Cardiac septum (tissue), 1 donor: ENCODE data around the gene MRAS. TPM values are rescaled to one million over a fixed set of nuclear protein-coding genes. Genes with fewer than 3 reads are reported as not detected.
A peak's percentile ranks its signal among the peaks of the same experiment; 100 is the strongest.

ENCODE experiments used
- DNase-seq: peaks from one replicate; pipeline ENCODE4 v3.0.0-alpha.2; 2020; ENCODE audit warnings: low spot score
- intact Hi-C: fragments of 100-400 bp; cut with DNase I; formaldehyde crosslinking; loops from one replicate; pipeline ENCODE4 v1.14.0; 2022
- total RNA-seq: library from RNA; stranded (reverse); fragmentation: NEBNext Ultra II Directional; extraction: Animal tissue kit (Norgen Biotek cat#: 25700); gene quantifications from one replicate; pipeline ENCODE4 v1.2.1, GENCODE V29; 2021
- donor health status: DM: no; HTN: no; CAD: no.

MRAS gene
- total RNA-seq, 1 donor from 2014 or later: 327 TPM

GRCh38 chr3:138434276-138434874 is 86.0 kb downstream of the MRAS start, which contains the start of gene ESYT3:
TSS of gene ESYT3 (plus strand) at chr3:138434616. CDS start at chr3:138434799, 183 bp downstream.
- peak; percentile 75 for DNase-seq
- intact Hi-C loops: no loop called here

- intact Hi-C loops: no loop called here
Observed at GRCh38 chr3:138434875-138435772, 86.7 kb downstream of the MRAS start.

GRCh38 chr3:138435840-138436239 is 87.5 kb downstream of the MRAS start:
- intact Hi-C loops: no loop called here

More at GRCh38 chr3:138434875-138435772, 86.7 kb downstream of the MRAS start:
- DNase-seq: peak; percentile 70

GRCh38 chr3:138437281-138437680 is 88.9 kb downstream of the MRAS start:
- intact Hi-C loops: no loop called here
- peak; percentile 68 for DNase-seq

More at GRCh38 chr3:138435840-138436239, 87.5 kb downstream of the MRAS start:
- DNase-seq: no peak

- intact Hi-C loops: no loop called here
- peak; percentile 51 for DNase-seq
Observed at GRCh38 chr3:138438896-138439295, 90.5 kb downstream of the MRAS start.

- peak; percentile 4 for DNase-seq
- intact Hi-C loops: no loop called here
Observed at GRCh38 chr3:138439646-138440045, 91.3 kb downstream of the MRAS start.

- peak; percentile 74 for DNase-seq
- intact Hi-C loops: no loop called here
Observed at GRCh38 chr3:138440121-138440521, 91.7 kb downstream of the MRAS start.

- intact Hi-C loops: no loop called here
- no peak for DNase-seq
Observed at GRCh38 chr3:138440596-138440995, 92.2 kb downstream of the MRAS start.

GRCh38 chr3:138441256-138441655 is 92.9 kb downstream of the MRAS start:
- intact Hi-C loops: no loop called here
- DNase-seq: peak; percentile 46

GRCh38 chr3:138441742-138442141 is 93.4 kb downstream of the MRAS start:
- intact Hi-C loops: no loop called here
- peak; percentile 12 for DNase-seq

GRCh38 chr3:138442433-138442832 is 94.1 kb downstream of the MRAS start:
- intact Hi-C loops: no loop called here
- DNase-seq: peak; percentile 59

- intact Hi-C loops: no loop called here
- DNase-seq: peak; percentile 55
Observed at GRCh38 chr3:138443091-138443490, 94.7 kb downstream of the MRAS start.

- DNase-seq: peak; percentile 71
- intact Hi-C loops: no loop called here
Observed at GRCh38 chr3:138443521-138444503, 95.4 kb downstream of the MRAS start.

- peak; percentile 12 for DNase-seq
- intact Hi-C loops: no loop called here
Observed at GRCh38 chr3:138445236-138445635, 96.9 kb downstream of the MRAS start.

GRCh38 chr3:138445654-138446053 is 97.3 kb downstream of the MRAS start:
- intact Hi-C loops: no loop called here
- no peak for DNase-seq

- DNase-seq: peak; percentile 39
- intact Hi-C loops: no loop called here
Observed at GRCh38 chr3:138448631-138449030, 100.3 kb downstream of the MRAS start.

- intact Hi-C loops: no loop called here
- peak; percentile 22 for DNase-seq
Observed at GRCh38 chr3:138449490-138449889, 101.1 kb downstream of the MRAS start.

- intact Hi-C loops: no loop called here
- DNase-seq: peak; percentile 67
Observed at GRCh38 chr3:138450181-138450580, 101.8 kb downstream of the MRAS start.

GRCh38 chr3:138450704-138451424 is 102.5 kb downstream of the MRAS start:
- peak; percentile 36 for DNase-seq
- intact Hi-C loops: no loop called here
